ENCODE data around the gene GCDH.
A peak's percentile ranks its signal among the peaks of the same experiment; 100 is the strongest.

GCDH gene

DNA sequence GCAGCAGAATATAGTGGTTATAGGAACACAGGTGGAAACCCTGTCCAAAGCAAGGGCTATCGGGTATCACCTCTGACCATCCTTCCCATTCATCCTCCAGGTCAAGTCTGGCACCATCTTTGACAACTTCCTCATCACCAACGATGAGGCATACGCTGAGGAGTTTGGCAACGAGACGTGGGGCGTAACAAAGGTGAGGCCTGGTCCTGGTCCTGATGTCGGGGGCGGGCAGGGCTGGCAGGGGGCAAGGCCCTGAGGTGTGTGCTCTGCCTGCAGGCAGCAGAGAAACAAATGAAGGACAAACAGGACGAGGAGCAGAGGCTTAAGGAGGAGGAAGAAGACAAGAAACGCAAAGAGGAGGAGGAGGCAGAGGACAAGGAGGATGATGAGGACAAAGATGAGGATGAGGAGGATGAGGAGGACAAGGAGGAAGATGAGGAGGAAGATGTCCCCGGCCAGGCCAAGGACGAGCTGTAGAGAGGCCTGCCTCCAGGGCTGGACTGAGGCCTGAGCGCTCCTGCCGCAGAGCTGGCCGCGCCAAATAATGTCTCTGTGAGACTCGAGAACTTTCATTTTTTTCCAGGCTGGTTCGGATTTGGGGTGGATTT lies 52.6 kb downstream of the GCDH start:
- no peak for DNase-seq

DNA sequence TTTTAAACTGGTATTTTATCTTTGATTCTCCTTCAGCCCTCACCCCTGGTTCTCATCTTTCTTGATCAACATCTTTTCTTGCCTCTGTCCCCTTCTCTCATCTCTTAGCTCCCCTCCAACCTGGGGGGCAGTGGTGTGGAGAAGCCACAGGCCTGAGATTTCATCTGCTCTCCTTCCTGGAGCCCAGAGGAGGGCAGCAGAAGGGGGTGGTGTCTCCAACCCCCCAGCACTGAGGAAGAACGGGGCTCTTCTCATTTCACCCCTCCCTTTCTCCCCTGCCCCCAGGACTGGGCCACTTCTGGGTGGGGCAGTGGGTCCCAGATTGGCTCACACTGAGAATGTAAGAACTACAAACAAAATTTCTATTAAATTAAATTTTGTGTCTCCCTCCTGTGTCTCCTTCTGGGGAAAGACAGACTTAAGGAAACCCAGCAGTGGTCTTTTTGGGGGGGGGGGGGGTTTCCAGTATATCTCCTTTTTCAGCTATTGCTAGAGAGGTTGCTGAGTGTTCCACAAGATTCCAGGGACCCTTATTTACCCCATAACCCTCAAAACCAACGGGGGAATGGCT lies 53.2 kb downstream of the GCDH start:
- no peak for DNase-seq

DNA sequence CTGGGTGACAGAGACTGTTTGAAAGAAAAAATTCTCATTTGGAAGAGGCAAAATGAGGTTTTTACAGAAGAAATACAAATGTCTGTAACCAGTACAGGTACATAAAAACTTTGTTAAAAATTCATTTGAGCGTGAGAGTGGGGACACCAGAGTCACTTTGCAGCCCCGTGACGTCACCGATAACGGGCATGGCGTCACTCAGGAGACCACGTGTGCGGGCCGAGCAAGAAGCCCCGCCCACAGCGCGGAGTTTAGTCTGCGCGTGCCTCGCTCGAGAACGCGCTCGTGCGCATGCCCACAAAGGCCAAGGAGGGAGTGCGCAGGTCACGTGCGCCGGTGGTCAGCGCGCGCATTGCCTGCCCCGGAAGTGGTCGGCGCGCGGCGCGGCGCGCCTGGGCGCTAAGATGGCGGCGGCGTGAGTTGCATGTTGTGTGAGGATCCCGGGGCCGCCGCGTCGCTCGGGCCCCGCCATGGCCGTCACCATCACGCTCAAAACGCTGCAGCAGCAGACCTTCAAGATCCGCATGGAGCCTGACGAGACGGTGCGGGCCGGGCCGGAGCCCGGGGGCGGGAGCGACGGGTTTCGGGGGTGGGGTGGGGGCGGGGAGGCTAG lies 54.6 kb downstream of the GCDH start, which contains the start of gene RAD23A:
Gene RAD23A, plus strand, starts transcription at position 384 of the 613 bp plus-strand sequence. Its CDS starts 87 bp downstream, at position 471.
- peak; percentile 97 for DNase-seq

DNA sequence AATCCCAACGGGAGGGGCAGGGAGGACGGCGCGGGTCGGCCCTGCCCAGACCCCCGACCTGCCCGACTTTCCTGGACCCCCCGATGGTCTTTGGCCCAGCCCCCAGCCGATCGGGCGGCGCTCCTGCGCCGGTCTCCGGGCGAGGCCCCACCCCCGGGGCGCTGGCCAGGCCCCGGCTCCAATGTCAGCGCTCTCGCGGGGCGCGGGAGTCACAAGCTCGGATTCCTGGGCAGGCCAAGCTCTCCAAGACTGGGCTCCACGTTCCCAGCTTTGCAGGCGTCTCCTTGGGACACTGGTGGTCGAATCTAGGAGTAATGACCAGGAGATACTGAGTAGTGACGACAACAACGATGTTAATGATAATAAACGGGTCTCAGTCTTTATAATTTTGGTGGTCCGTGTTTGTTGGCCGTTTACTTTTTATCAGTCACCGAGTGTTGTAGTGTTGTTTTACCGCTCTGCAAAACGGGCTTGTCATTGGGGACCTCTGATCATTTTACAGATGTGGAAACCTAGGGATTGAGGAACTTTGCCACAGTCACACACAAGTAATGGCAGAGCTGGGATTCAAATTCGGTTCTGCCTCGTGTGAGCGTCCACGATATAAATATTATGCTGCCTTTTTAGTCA lies 55.2 kb downstream of the GCDH start:
- peak; percentile 42 for DNase-seq

DNA sequence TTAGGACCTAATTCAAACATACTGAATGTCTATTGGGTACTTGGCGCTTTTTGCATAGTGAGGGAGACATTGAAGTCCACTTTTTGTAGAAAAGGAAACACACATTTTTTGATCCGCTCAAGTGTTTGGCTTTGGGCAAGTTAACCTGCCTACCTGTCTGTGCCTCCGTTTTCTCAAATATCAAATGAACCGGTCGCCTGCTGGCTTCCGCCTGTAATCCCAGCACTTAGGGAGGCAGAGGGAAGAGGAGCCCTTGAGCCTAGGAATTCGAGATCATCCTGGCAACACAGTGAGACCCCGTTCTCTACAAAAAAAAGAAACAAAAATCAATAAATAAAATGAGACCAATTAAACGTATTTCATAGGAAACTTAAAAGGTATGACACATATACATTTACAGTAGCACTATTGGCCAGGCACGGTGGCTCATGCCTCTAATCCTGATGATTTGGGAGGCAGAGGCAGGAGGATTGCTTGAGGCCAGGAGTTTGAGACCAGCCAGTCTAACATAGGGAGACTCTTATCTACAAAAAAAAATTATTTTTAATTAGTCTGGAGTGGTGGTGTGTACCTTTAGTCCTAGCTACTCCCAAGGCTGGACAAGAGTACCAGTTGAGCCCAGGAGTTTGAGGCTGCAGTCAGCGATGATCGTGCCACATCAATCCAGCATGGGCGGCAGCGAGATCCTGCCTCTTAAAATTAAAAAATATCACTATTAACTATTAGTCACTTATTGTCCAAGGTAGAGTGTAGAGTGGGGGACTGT lies 56.0 kb downstream of the GCDH start:
- DNase-seq, result no peak

DNA sequence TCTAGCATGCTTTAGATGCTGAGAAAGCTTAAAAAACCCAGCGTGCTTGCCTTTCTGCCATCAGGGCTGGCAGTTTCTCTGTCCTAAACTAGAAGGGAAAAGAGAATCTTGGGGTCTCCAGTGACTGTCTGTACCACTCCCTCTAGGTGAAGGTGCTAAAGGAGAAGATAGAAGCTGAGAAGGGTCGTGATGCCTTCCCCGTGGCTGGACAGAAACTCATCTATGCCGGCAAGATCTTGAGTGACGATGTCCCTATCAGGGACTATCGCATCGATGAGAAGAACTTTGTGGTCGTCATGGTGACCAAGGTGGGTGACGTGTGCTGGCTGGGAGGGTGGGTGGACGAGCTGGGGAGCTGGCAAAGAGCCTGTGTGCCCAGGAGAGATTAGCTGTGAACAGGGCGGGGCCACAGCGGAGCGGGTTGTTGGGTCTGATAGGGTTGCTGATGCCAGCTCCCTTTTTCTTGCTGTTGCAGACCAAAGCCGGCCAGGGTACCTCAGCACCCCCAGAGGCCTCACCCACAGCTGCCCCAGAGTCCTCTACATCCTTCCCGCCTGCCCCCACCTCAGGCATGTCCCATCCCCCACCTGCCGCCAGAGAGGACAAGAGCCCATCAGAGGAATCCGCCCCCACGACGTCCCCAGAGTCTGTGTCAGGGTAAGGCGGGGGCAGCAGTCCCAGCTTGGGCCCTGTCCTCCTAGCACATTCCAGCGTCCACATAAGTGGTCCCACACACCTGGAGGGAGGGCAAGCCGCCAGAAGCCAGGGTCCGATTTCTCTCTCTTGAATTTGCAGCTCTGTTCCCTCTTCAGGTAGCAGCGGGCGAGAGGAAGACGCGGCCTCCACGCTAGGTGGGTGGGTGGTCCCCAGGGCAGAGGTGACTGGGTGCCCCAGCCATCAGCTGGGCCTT lies 57.0 kb downstream of the GCDH start:
- no peak for DNase-seq

DNA sequence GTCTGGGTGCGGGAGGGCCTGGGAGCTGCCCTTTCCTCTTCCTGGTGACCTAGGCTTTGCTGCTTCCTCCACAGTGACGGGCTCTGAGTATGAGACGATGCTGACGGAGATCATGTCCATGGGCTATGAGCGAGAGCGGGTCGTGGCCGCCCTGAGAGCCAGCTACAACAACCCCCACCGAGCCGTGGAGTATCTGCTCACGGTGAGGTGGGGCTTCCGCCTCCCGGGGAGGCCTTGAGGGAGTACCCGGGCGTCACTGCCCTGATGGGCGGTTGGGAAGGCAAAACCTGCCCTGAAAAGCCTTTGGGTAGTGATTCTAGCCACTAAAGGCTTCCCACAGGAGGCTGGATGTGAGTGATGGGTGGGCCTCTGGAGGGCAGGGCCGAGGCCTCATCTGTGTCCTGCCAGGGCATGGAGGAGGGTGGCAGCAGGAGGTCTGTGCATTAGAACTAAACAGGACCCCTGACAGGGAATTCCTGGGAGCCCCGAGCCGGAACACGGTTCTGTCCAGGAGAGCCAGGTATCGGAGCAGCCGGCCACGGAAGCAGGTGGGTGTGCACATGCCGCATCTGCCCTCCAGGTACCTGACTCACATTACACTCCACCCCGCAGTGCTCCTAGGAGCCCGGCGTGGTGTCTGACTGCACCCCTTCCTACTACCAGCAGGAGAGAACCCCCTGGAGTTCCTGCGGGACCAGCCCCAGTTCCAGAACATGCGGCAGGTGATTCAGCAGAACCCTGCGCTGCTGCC lies 57.8 kb downstream of the GCDH start:
- DNase-seq, result no peak
